ENCODE results near the gene IGSF6. TPM values are rescaled to one million over a fixed set of nuclear protein-coding genes. Genes with fewer than 3 reads are reported as not detected.
A peak's percentile ranks its signal among the peaks of the same experiment; 100 is the strongest.

Gene IGSF6
- total RNA-seq, 4 donors from 2014 or later: 0.59 to 4.1 (median 1.6) TPM

- Histone ChIP-seq H3K36me3 (no peaks in the 10 kb centered on the region), H3K9me3 (no peaks in the 10 kb centered on the region), H3K4me1 (peaks cover 0 to 7% of the 10 kb centered on the region in 2 donors), H3K4me3 (no peak overlapping the region), H3K27me3 (no peaks in the 10 kb centered on the region), H3K27ac (peak overlapping the region; percentile 67 to 82)
- intact Hi-C loops (cut with DNase I; ENCODE audit: low total_unique reads): no loop called here
- TF ChIP-seq POLR2A (IDR thresholded peaks at IDR 0.05): no peak
- no peak for TF ChIP-seq CTCF (IDR thresholded peaks at IDR 0.05)
- peak; percentile 63 to 85 for DNase-seq
Observed at GRCh38 chr16:21626659-21627277, 25.6 kb downstream of the IGSF6 start.

- TF ChIP-seq CTCF (IDR thresholded peaks at IDR 0.05): no peak
- TF ChIP-seq POLR2A (IDR thresholded peaks at IDR 0.05): no peak
- intact Hi-C loops (cut with DNase I; ENCODE audit: low total_unique reads): no loop called here
- no peaks in the 10 kb centered on the region for H3K9me3 ChIP-seq
- no peak overlapping the region for H3K4me3 ChIP-seq
- H3K27me3 ChIP-seq: no peaks in the 10 kb centered on the region
- no peak for DNase-seq
- peak overlapping the region in 1 of 2 donors; percentile 15 for H3K27ac ChIP-seq
- H3K4me1 ChIP-seq: peaks cover 0 to 7% of the 10 kb centered on the region in 2 donors
- H3K36me3 ChIP-seq: no peaks in the 10 kb centered on the region
Observed at GRCh38 chr16:21625026-21625425, 27.4 kb downstream of the IGSF6 start.

GRCh38 chr16:21622545-21622944 lies 29.9 kb downstream of the IGSF6 start:
- DNase-seq: no peak
- no peaks in the 10 kb centered on the region for H3K9me3 ChIP-seq
- H3K4me3 ChIP-seq: no peak overlapping the region
- no peak for TF ChIP-seq POLR2A (IDR thresholded peaks at IDR 0.05)
- TF ChIP-seq CTCF (IDR thresholded peaks at IDR 0.05): no peak
- no peaks in the 10 kb centered on the region for H3K36me3 ChIP-seq
- intact Hi-C loops (cut with DNase I; ENCODE audit: low total_unique reads): no loop called here
- H3K27me3 ChIP-seq: no peaks in the 10 kb centered on the region
- H3K27ac ChIP-seq: no peak overlapping the region
- peaks cover 0 to 7% of the 10 kb centered on the region in 2 donors for H3K4me1 ChIP-seq

GRCh38 chr16:21620592-21620991 lies 31.8 kb downstream of the IGSF6 start:
- H3K4me1 ChIP-seq: no peaks in the 10 kb centered on the region
- no peaks in the 10 kb centered on the region for H3K36me3 ChIP-seq
- intact Hi-C loops (cut with DNase I; ENCODE audit: low total_unique reads): no loop called here
- TF ChIP-seq CTCF (IDR thresholded peaks at IDR 0.05): no peak
- no peak for TF ChIP-seq POLR2A (IDR thresholded peaks at IDR 0.05)
- no peak overlapping the region for H3K27ac ChIP-seq
- H3K27me3 ChIP-seq: no peaks in the 10 kb centered on the region
- DNase-seq: no peak
- H3K9me3 ChIP-seq: no peaks in the 10 kb centered on the region
- H3K4me3 ChIP-seq: no peak overlapping the region

GRCh38 chr16:21619765-21620425 lies 32.5 kb downstream of the IGSF6 start:
- Histone ChIP-seq H3K4me1 (no peaks in the 10 kb centered on the region), H3K36me3 (no peaks in the 10 kb centered on the region), H3K4me3 (no peak overlapping the region), H3K27ac (peak overlapping the region in 1 of 2 donors; percentile 27), H3K9me3 (no peaks in the 10 kb centered on the region), H3K27me3 (no peaks in the 10 kb centered on the region)
- no peak for DNase-seq
- intact Hi-C loops (cut with DNase I; ENCODE audit: low total_unique reads): no loop called here
- TF ChIP-seq POLR2A (IDR thresholded peaks at IDR 0.05): no peak
- TF ChIP-seq CTCF (IDR thresholded peaks at IDR 0.05): no peak
